Fibroblast of skin of scalp (primary cell): ENCODE data around the gene MTUS2. TPM values are rescaled to one million over a fixed set of nuclear protein-coding genes. Genes with fewer than 3 reads are reported as not detected.

Source experiments
- DNase-seq: peaks from one replicate; pipeline ENCODE4 v3.0.0-alpha.2; 2013
- polyA plus RNA-seq, 2 experiments: library from polyadenylated mRNA; unstranded; fragments of 120-200 nt; gene quantifications; one replicate each; pipeline ENCODE4 v1.2.1, GENCODE V29; 2013; ENCODE audit not compliant: insufficient read length in 2 of 2

MTUS2 gene
- polyA plus RNA-seq (2013, experiment 1 of 2; ENCODE audit: insufficient read length), result 0.22 TPM
- 0.52 TPM for polyA plus RNA-seq (2013, experiment 2 of 2; ENCODE audit: insufficient read length)

DNA sequence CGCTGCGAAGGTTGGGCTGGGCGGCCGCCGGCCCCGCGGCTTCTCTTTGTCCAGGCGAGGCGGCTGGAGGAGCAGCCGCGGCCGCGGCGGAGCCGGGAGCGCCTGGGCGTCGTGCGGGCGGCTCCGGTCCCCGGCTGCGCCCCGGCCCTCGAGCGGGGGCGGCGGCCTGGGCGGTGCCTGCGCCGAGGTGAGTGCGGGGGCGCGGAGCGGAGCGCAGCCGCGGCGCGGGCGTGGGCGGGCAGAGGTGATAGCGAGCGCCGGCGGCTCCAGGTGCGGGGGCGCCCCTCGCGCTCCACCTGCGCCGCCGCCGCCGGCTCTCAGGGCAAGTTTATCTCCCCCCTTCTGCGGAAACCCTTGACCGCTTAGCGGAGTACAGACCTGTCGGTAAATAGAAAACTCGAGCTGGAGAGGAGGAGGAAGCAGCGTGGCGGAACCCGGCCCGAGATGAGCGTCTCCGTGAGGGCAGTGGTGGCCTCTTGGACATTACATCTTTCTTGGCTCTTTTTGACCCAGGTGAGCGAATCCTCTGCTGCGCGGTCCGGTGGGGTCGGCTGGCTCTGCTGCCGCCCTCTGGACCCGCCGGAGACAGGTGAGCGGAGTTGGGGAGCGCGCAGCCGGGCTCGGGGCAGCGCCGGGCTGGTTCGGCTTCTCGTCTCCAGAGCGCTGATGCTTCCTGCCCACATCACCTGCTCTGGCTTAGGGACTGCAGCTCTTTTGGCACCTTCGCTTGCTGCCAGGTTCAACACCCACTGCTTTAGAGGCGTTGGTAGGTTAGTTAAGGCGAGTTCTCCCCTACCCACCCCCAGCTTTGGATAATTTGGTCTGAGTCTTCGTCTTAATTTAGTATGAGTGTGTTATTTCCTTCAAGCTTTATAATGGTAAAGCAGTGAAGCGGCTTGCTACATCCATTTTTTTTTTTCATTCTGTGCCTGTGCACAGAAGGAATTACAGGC, at the start of gene MTUS2:
TSS of gene MTUS2 (plus strand) at position 241 of the 953 bp plus-strand sequence.
- DNase-seq, result no peak

DNA sequence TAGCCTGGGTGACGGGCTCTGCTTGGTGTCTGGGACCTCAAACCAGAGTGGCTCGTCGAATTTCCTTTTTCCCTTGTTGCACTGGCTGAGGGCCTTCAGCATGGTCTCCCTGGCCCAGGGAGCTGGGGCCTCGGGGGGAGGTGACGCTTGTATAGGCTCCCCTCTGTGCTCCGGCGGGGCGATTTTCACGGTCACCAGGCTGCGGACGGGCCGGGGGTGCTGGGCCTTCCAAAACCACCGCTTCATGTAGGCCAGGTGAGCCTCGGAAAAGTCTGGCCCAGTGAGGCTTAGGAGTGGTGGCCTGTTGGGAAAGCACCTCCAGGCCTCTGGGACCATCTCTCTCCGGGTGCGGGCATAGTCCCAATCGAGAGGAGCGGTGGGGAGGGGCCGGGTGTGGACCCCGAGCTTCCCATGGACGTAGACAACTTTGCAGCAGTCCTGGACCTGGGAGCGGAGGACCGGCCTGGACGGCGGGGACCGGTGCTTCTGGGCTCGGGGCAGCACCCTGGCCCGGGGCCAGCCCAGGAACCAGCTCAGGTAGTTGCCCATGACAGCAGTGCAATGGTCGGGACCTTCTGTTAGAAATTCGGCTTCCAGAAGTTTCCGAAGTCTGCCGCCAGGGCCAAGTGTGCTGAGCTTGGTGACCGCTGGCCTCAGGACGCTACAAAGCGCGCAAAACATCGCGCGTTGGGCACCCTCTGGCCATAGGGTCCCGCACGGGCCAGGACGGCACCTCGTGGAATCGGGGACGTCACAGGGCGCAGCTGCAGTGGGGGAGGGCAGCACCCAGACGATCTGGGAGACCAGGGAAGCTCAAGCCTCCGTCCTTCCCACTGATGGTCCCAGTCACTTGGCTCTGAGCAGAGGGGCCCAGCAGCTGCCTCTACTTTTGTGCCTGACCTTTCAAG, 41.6 kb upstream of the MTUS2 start:
- no peak for DNase-seq

DNA sequence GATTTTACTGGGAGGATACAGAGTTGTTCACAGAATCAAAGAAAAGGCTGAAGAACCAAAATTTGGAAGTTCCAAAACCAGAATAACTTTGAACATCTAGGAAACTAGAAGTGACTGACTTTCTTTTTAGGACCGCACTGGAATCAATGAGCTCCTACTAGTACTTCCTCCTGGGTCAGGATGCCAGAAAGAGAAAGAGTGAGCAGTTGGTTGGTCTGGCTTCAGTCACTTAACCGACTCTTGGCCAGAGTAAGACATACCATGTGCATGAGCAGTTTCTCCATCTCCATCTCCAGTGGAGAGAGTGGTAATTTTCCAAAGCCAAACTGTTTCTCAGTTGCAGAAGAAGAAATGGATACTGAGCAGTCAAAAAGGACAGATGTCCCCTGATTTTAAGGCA, 27.1 kb upstream of the MTUS2 start:
- DNase-seq, result peak; percentile 75

DNA sequence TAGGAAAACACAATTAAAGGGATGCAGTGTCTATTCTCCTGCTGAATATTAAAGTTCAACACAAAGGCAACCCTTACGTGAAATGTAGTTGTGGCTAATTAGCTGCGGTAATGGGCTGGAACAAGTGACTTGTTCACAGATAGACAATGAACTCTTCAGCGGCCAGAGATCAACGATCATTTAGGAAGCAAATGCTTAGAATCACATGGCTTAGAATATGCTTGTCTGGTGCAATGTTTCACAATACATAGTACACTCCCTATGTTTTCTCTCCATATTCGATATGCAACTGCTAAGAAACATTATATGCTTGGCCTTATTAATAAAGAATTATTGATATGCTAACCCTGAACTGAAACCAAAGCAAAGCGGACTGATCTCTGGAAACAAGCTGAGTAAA, 25.7 kb upstream of the MTUS2 start:
- DNase-seq, result no peak

DNA sequence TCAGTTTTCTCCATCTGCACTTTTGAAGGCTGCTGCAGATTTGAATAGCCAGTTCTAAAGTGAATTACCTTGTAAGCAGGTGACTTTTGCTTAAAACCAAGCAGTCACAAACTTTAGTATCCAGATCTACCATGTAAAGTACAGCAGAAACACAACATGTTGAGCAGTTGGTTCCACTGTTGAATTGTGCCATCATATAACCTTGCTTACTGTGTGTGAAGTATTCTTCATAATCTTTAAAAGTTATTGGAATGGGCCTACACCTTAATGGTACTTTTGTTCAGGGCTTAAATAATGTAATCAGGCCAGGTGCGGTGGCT, 23.2 kb upstream of the MTUS2 start:
- no peak for DNase-seq

DNA sequence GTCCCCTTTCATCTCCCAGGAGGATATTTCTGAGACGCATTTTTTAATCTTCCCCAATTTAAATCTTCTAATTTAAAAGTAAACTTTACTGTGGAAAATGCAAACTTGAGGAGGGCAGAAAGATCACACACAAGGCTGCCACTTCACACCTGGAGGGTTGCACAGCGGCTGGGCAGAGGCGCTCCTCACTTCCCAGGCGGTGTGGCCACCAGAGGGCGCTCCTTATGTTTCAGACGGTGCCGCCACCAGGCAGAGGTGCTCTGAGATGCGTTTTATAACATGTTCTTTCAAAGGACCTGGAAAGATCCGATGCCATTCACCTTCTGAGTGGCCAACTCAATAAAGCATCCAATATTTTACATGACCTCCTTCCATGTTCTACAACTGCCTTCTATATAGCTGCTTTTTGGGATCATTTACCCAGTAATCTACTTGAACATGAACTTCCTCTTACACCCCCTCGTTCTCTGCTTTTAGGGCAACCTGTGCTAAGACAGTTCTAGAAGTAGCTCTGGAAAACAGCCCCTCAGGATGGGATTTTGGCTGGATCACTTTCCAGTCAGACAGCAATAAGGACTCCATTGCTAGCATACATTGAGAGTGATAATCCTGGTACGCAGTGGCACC, 14.8 kb upstream of the MTUS2 start:
- no peak for DNase-seq

DNA sequence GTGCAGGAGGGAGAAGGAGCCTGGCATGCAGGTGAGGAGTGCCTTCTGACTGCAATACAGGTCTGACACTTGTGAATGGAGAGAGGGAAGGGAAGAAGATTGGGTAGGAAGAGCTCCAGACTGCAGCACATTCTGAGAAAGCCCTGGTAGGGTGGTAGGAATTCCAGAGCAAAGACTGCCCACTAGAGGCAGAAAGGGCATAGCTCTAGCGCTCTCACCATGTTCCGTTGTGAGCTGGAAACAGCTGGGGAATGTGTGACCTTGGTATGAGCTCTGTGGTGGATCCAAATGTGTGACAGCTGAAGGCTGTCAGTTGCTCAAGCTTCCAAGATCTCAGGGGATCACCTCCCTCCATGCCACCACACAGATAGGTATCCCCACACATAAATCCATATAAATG, 2.9 kb upstream of the MTUS2 start:
- DNase-seq, result no peak

DNA sequence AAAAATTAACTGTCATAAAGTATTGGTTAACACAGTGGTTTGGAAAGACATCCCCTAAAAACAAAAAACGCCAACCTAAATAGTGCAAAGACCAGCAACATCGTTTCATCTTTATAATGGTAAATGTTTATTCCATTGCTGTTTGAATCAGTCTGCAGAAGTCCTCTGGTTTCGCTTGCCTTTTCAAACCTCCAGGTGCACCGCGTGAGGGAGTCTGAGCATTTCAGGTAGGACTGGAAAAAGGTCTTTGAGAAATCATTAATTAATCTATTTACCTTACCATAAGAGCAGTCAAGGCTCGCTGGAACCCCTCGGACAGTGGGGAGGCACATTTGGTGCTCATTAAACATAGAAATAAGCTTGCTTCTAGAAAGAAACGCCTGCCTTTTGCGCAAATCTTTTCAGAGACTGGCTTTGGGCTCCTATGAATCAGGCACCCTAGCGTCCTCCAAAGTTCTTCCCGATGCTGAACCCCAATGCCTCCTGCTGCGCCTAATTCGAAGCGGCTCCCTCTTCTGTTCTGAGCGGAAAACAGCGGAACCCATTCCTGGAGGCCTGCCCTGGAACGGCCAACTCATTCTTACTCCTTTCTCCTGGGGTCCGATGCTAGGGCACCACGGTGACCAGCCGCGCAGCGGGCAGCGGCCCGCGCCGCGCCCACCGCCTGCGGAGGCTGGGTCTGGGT, 951 bp upstream of the MTUS2 start:
- peak; percentile 30 for DNase-seq

DNA sequence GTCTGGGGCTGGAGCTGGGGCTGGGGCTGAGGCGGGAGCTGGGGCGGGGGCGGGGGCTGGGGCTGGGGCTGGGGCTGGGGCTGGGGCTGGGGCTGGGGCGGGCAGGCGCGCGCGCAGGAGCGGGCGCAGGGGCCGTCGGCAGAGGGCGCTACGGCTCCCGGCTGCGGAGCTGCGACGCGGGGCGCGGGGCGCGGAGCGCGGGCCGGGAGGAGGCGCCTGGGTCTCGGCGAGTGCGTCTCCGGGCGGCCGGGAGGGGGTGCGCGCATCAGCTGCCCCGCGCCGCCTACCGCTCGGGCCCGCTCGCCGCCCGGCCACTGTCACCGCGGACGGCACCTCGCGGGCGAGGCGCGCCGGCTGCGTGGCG, 422 bp upstream of the MTUS2 start:
- peak; percentile 34 for DNase-seq

DNA sequence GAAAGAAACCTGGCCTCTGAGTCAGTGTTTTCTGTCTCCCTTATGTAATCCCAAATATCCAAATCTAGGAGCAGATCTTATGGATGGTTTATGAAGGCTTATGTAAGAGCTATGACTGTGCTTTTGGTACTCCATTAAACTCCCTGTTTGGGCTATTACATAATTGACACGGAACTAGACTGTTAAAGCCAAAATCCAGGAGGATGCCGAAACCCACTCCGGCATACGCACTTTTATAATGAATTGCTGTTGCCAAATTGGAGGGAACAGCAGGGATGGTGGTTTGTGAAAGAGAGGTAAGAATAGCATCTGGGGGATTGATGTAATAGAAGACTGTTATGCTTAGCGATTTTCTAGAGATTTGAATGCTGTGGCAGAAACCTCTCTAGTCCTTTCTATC, 2.0 kb downstream of the MTUS2 start:
- DNase-seq, result no peak

DNA sequence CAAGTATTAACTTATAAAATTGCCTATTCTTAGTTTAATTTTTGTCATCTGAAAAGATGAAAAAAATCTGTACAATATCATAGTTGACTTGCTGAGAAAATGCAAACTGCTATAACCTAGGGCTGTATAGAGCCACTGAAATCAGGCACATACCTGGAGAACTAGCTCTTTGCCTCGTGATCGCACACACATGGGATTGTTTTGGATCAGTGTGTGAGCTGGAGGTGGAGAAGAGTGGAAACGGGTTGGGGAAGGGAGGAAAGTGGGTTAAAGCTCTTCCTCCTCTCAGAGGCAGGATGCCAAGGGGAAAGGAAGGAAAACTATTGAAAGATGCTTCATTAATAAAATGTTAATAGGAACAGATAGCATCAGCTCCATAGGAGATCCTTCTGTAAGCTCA, 2.7 kb downstream of the MTUS2 start:
- DNase-seq, result no peak

DNA sequence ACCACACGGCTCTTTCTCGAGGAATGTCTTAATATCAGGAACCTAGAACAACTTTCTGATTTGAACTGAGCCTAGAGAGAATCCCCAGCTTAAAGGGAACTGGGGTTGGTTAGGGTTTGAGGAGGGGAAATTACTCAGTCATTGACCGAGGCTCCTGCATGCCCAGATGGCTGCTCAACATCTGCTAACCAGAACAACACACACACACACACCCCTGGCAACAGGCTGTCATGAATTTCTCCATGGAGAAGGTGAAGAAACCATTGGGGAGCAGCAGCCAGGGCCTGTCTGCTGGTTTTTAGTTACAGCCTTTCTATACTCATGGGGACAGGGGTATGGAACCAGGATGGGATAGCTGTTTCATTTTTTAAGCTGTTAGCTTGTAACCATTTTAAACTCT, 5.2 kb downstream of the MTUS2 start:
- DNase-seq, result no peak

DNA sequence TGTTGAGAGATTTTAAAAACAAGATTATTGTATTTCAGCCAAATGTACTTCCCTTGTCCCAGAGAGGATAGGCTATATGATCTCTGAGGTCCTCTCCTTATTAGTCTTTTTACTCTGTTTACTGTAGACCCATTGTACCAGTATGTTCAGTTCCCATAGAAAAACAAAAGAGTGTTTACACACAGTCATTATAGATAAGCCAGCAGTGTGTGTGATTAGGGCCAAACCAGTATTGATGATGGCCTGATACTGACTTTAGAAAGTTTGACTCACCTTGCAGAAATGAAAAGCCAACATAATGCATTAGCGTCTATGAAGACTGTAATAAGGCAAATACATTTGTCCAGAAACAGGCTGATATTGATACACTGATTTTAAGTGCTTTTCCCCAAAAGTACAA, 6.2 kb downstream of the MTUS2 start:
- no peak for DNase-seq

DNA sequence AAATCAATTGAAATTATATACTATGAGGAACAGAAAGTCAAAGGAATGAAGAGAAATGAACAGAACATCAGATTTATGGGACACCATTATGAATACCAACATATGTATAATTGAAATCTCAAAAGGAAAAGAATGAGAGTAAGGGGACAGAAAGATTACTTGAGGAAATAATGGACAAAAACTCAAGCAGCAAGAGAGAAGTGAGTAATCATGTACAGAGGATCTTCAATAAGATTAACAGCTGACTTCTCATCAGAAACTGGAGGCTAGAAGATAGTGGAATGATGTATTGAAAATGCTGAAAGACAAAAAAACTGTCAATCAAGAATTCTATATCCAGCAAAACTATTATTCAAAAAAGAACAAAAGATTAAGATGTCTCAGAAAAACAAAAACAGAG, 10.4 kb downstream of the MTUS2 start:
- no peak for DNase-seq

DNA sequence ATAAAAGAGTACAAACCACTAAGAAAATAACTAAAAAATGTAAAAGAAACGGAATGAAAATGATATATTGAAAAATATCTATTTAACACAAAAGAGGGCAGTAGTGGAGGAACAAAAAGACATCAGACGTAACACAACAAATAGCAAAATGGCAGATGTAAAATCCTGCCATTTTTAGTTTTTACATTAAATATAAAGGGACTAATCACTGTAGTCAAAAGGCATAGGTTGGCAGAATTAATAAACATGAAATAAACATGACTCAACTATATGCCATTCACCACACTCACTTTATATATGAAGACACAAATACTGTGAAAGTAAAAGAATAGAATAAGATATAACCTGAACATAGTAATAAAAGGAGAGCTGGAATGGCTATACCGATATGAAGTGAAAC, 11.0 kb downstream of the MTUS2 start:
- no peak for DNase-seq

DNA sequence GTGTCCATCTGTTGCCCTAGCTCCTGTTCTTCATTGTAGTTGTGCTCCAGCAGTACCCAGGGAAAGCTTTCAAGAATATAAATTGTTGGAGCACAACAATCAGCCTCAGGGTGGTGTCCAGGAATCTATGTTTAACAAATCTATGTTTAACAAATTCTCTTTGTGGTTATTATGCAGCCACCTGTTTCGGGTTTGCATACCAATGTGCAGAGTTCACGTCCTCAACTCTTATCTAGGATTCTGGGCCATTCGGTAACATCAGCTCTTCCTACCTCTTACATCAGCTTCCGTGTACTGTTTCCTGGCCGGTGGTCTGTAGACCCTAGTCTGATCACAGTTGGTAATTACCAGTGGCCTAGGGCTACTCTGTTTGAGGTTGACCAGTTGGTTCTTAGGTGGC, 17.0 kb downstream of the MTUS2 start:
- DNase-seq, result no peak

DNA sequence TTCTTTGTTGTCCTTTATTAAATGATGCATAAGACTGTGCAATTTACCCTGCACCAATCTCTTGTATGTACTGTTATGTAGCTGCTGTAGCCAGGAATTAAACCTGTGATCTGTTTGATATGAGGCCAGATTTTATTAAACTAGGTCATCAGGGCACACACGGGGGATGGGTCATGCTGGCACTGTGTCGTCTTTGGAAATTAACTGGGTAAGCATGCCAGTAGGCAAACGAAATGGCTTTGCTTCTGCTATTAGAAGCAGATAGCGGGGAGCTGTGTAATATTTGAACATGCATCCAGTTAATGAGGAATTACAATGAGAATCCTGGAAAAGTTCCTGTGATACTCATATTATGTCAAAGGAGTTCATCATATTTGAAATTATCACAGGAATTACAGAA, 23.5 kb downstream of the MTUS2 start:
- DNase-seq, result no peak

DNA sequence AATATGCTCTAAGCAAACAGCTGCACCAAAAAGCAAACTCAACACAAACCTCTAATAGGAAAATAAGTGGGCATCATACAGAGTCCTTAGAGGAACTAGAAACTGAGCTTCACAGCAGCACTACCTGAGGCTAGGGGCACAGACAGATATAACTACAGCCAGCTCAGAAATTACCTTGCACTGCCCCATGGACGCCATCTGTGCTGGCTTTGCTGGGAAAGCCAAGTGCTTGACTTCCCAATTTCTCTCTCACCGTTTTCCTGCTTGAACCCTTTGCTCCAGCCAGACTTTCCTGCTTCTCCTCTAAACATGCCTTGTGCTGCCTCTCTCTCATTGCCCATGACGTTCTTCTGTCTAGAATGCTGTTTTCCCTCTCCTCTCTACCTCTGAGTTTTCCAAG, 29.3 kb downstream of the MTUS2 start:
- DNase-seq, result no peak

DNA sequence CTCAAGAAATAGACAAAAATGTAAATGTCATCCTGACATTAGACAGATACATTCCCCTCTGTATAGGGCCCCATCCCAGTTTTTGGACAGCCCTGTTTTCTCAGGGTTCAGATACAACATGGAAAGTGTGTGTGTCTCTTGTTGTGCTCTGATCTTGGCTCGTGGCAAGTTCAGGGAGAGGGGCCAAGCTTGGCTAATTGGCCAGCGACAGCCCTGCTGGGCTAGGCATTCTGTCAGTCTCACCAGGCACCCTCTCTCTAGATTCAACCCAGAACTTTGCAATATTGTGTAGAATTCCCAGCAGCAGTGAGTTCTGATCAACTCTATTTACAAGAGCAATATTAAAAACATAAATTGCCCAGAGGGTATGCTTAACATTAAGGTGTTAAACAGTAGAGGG, 30.1 kb downstream of the MTUS2 start:
- no peak for DNase-seq

DNA sequence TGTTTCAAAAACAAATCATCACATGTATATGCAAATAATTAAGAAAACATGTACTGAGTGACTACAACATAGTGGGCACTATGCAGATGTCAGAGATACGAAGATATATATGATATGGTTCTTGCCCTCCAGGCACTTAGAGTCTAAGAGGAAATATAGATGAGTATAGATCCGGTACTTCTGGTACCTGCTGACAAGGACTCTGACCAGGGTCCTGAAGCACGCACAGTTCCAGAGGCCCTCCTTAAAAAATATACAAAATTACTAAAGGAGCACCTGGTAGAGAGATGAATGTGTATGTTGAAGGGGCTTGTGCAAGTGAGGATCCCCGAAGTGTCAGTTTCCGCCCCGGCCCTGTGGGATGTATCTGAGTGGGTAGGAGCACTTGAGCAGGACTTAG, 31.3 kb downstream of the MTUS2 start:
- DNase-seq, result no peak

DNA sequence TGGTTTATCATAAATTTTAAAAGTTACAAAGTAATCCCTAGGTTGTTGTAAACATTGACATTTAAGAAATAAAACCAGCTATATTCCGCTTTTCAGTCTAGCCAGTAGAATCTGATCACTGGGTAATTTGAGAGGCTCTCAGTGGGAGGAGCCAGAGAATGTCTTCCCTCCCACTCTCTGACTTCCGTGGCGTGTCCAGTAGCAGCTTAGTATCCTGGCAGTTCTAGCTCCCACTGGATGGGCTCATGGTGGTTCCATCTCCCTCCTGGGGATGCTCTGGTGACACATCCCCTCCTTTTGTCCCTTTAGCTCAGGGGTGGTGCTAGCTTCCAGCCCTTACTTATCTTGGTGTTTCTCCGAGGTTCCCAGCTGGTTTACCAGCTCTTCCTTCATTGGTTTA, 34.5 kb downstream of the MTUS2 start:
- DNase-seq, result no peak

DNA sequence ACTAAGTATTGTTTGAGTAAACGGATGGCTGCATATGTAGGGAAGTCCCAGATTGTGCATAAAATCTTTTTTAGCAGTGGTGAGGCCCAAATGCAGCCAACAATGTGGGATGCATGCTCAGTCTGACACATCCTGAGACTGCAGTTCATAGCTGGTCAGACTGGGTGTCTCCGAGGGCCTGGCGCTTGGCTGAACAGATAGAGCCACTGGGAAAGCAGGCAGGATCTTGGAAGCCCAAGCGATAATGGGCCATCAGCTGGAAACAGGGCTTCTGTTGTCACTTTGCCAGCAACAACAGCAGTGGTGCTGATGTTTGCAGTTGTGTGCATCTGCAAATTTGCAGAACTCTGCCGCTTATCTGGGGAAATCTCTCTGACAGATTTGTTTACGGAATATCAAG, 36.1 kb downstream of the MTUS2 start:
- DNase-seq, result no peak

DNA sequence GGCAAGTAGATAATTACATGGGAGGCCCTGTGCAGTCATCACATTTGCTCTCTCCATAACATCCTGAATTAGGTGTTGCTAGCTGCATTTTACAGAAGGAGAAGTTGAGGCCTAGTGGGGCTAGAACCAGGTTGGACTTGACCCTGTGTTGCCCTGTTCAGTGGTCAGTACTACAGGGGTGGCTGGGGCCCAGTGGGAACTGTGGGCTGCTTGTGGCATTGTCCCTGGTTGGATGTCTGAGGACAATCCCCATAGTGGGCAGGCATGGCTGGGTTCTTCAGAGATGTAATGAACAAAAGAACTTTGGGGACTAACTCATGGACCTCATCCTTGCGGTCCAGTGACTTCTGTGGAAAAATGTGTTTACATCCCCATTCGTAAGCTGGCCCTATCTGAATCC, 38.9 kb downstream of the MTUS2 start:
- DNase-seq, result no peak
